ENCODE results near the gene MRPS14.
"Not testable (repeated sequence)": the region's sequence is repeated elsewhere in the genome, so short reads cannot be mapped to it uniquely, and the experiment has no call there.

MRPS14 gene

DNA sequence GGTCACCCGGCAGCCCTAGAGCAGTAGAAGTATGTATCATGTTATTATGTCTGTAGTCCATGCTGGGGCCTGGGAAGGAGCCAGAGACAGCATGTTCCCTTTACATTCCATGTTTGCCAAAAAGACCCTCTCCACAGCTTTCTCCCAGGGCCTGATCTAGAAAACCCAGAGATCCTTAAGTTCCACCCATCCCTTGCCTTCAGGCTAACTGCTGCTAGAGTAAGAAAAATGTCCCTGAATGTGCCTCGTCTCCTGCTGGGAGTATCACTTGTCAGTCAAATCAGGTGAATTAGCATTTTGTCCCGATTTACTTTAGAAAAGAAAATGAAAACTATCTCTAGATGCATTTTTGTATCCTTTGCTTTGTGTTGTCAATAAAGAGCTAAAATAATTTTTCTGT lies 13.3 kb upstream of the MRPS14 start:
- no peak for DNase-seq (ENCODE audit: low read depth, low spot score)
- Histone ChIP-seq H3K36me3 (ENCODE audit: insufficient read depth, low read length) (no peaks in the 10 kb centered on the region), H3K9ac (ENCODE audit: insufficient read length) (peak overlapping the region; percentile 2), H3K27ac (peak overlapping the region; percentile 38; the same call in 1 of the 2 replicates), H3K9me3 (ENCODE audit: low read depth, low read length) (no peaks in the 10 kb centered on the region), H3K4me3 (peak overlapping the region; percentile 23; the same call in 1 of the 2 replicates)
- no peak for TF ChIP-seq POLR2AphosphoS5 (IDR thresholded peaks at IDR 0.05; ENCODE audit: borderline replicate concordance, low read depth, low read length)
- no peak for TF ChIP-seq FOXP2 (optimal IDR thresholded peaks at IDR 0.05; ENCODE audit: control extremely low read depth, extremely low read length, insufficient read depth)
- TF ChIP-seq EZH2 (IDR thresholded peaks at IDR 0.05), result no peak

DNA sequence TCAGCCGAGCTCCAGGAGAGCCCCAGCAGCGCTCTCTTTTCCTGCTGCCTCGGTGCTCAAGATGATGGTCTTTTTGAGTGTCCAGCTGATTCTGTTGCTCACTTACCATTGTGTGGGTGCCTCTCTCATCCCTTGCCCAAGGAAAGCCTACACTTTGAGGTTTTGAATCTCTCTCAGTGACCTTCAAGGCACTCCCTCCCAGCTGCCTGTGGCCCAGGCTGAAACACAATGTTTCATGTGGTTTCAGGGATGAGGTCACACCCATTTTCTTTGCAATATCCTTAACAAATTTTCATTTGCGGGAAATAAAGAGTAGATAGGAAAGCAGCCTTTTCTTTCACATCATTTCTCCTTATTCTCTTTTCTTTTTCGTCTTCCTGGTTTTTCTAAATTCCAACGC lies 12.6 kb upstream of the MRPS14 start:
- no peak for DNase-seq (ENCODE audit: low read depth, low spot score)
- TF ChIP-seq POLR2AphosphoS5 (IDR thresholded peaks at IDR 0.05; ENCODE audit: borderline replicate concordance, low read depth, low read length) (no peak), EZH2 (IDR thresholded peaks at IDR 0.05) (no peak), FOXP2 (optimal IDR thresholded peaks at IDR 0.05; ENCODE audit: control extremely low read depth, extremely low read length, insufficient read depth) (no peak)
- Histone ChIP-seq H3K27ac (no peak overlapping the region), H3K4me3 (no peak overlapping the region), H3K9ac (ENCODE audit: insufficient read length) (no peak overlapping the region), H3K9me3 (ENCODE audit: low read depth, low read length) (no peaks in the 10 kb centered on the region), H3K36me3 (ENCODE audit: insufficient read depth, low read length) (no peaks in the 10 kb centered on the region)

DNA sequence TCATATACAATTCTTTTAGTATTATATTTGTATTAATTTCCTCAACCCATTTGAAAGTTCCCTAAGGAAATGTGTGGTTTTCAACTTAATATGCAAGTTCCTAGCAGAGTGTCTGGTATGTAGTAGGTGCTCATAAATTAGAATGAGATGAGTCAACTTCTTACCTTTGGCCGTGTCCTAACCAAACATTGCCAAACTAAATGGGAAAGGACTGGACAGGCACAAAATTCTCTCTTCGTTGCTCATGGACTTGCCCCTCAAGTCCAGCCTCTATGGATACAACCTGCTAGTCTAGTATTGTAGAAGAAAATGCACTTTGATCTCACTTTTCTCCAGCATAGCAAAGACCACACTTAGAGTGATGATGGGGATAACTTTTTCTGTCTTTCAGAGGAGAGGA lies 11.6 kb upstream of the MRPS14 start:
- Histone ChIP-seq H3K4me3 (no peak overlapping the region), H3K27ac (no peak overlapping the region), H3K36me3 (ENCODE audit: insufficient read depth, low read length) (no peaks in the 10 kb centered on the region), H3K9ac (ENCODE audit: insufficient read length) (no peak overlapping the region), H3K9me3 (ENCODE audit: low read depth, low read length) (no peaks in the 10 kb centered on the region)
- no peak for DNase-seq (ENCODE audit: low read depth, low spot score)
- TF ChIP-seq POLR2AphosphoS5 (IDR thresholded peaks at IDR 0.05; ENCODE audit: borderline replicate concordance, low read depth, low read length), result no peak
- TF ChIP-seq FOXP2 (optimal IDR thresholded peaks at IDR 0.05; ENCODE audit: control extremely low read depth, extremely low read length, insufficient read depth), result no peak
- TF ChIP-seq EZH2 (IDR thresholded peaks at IDR 0.05), result no peak

DNA sequence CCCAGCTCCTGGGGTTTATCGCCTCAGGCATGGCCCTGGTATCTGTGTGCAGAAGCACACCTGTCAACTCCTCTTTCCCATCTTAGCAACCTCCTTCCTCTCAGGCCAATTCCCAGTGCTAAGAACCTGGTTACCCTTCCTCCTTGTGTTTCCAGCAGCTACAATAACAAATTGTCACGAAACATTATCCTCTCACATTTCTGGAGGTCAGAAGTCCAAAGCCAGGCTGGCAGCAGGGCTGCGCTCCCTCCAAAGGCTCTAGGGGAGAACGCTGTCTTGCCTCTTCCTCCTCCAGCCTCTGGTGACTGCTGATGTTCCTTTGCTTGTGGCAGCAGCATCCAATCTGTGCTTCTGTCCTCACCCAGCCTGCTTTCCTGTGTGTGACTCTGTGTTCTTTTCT lies 10.7 kb upstream of the MRPS14 start:
- TF ChIP-seq POLR2AphosphoS5 (IDR thresholded peaks at IDR 0.05; ENCODE audit: borderline replicate concordance, low read depth, low read length) (no peak), EZH2 (IDR thresholded peaks at IDR 0.05) (no peak), FOXP2 (optimal IDR thresholded peaks at IDR 0.05; ENCODE audit: control extremely low read depth, extremely low read length, insufficient read depth) (no peak)
- Histone ChIP-seq H3K27ac (no peak overlapping the region), H3K36me3 (ENCODE audit: insufficient read depth, low read length) (no peaks in the 10 kb centered on the region), H3K9ac (ENCODE audit: insufficient read length) (no peak overlapping the region), H3K4me3 (no peak overlapping the region), H3K9me3 (ENCODE audit: low read depth, low read length) (no peaks in the 10 kb centered on the region)
- DNase-seq (ENCODE audit: low read depth, low spot score), result no peak

DNA sequence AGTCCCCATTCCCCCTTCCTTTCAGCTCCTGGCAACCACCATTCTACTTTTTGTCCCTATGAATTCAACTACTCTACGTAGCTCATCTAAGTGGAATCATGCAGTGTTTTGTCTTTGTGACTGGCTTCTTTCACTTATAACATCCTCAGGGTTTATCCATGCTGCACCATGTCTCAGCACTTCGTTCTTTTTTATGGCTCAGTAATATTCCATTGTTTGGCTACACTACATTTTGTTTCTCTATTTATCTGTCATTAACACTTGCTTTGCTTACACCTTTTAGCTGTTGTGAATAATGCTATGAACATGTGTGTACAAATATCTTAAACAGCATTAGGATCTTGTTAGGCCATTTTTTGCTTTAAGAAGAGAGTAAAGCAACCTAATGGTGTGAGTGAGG lies 1.5 kb upstream of the MRPS14 start:
- no peak overlapping the region for H3K9ac ChIP-seq (ENCODE audit: insufficient read length)
- H3K9me3 ChIP-seq (ENCODE audit: low read depth, low read length), result no peaks in the 10 kb centered on the region; the same call in 1 of the 2 replicates
- TF ChIP-seq POLR2AphosphoS5 (IDR thresholded peaks at IDR 0.05; ENCODE audit: borderline replicate concordance, low read depth, low read length) (no peak), FOXP2 (optimal IDR thresholded peaks at IDR 0.05; ENCODE audit: control extremely low read depth, extremely low read length, insufficient read depth) (no peak), EZH2 (IDR thresholded peaks at IDR 0.05) (no peak)

DNA sequence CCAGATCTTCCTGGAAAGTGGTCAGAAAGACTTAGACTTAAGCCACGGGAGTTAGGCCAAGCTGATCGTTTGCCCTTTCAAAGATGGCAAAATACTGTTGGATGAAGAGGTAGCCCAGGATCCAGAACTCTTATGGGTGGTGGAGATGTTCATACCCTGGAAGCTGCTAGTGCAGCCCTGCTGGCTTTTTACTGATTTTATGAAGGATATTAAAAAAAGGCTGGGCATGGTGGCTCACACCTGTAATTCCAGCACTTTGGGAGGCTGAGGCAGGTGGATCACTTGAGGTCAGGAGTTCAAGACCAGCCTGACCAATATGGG lies 657 bp upstream of the MRPS14 start:
- H3K27ac ChIP-seq, result peak overlapping the region; percentile 81; the same call in 1 of the 2 replicates
- not testable (repeated sequence) for DNase-seq (ENCODE audit: low read depth, low spot score); H3K36me3 ChIP-seq (ENCODE audit: insufficient read depth, low read length); H3K9me3 ChIP-seq (ENCODE audit: low read depth, low read length)
- H3K4me3 ChIP-seq, result peak overlapping the region; percentile 89
- H3K9ac ChIP-seq (ENCODE audit: insufficient read length), result peak overlapping the region; percentile 79

More for the DNA sequence above, 1.5 kb upstream of the MRPS14 start:
- Histone ChIP-seq H3K4me3 (no peak overlapping the region), H3K27ac (no peak overlapping the region), H3K36me3 (ENCODE audit: insufficient read depth, low read length) (peaks cover 9% of the 10 kb centered on the region; the same call in 1 of the 2 replicates)
- no peak for DNase-seq (ENCODE audit: low read depth, low spot score)

DNA sequence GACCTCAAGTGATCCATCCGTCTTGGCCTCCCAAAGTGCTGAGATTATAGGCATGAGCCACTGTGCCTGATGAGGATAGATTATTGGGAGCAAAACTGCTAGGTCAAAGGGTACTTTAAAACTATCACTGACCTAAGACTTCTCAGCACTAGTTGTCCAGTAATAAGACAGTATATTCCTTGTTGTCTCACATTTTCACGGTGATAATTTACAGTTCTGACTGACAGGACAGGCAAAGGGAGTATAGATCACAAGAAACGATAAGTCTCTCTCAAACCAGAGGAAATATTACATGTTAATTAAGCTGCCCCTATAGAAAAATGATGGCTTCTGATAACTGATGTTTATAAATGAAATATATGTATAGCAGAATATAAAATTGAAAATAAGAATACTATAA lies 3.7 kb downstream of the MRPS14 start:
- no peak overlapping the region for H3K27ac ChIP-seq
- no peak overlapping the region for H3K4me3 ChIP-seq
- H3K9me3 ChIP-seq (ENCODE audit: low read depth, low read length), result no peaks in the 10 kb centered on the region
- peaks cover 44% of the 10 kb centered on the region for H3K36me3 ChIP-seq (ENCODE audit: insufficient read depth, low read length)
- DNase-seq (ENCODE audit: low read depth, low spot score), result no peak
- no peak overlapping the region for H3K9ac ChIP-seq (ENCODE audit: insufficient read length)
- TF ChIP-seq EZH2 (IDR thresholded peaks at IDR 0.05) (no peak), FOXP2 (optimal IDR thresholded peaks at IDR 0.05; ENCODE audit: control extremely low read depth, extremely low read length, insufficient read depth) (no peak), POLR2AphosphoS5 (IDR thresholded peaks at IDR 0.05; ENCODE audit: borderline replicate concordance, low read depth, low read length) (no peak)

DNA sequence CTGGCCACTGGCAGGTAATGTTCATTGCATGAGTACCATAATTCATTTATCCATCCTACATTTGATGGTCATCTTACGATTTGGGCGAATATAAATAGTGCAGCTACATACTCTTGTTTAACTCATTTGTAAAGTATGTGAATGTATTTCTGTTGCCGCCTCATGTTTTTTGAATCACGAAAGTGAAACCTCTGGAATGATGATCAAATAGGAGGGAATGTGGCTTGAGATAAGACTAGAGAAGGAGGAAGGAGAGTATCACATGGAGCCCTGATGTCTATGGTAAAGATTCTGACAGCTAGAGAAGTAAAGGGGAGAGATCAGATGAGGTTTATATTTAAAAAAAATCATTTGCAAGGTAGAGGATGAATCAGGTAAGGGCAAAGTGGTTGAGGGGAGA lies 8.0 kb downstream of the MRPS14 start:
- no peaks in the 10 kb centered on the region for H3K9me3 ChIP-seq (ENCODE audit: low read depth, low read length)
- H3K27ac ChIP-seq, result no peak overlapping the region
- DNase-seq (ENCODE audit: low read depth, low spot score), result no peak
- H3K9ac ChIP-seq (ENCODE audit: insufficient read length), result no peak overlapping the region
- H3K36me3 ChIP-seq (ENCODE audit: insufficient read depth, low read length), result peaks cover 82% of the 10 kb centered on the region
- no peak overlapping the region for H3K4me3 ChIP-seq
- TF ChIP-seq EZH2 (IDR thresholded peaks at IDR 0.05), result no peak
- no peak for TF ChIP-seq POLR2AphosphoS5 (IDR thresholded peaks at IDR 0.05; ENCODE audit: borderline replicate concordance, low read depth, low read length)
- TF ChIP-seq FOXP2 (optimal IDR thresholded peaks at IDR 0.05; ENCODE audit: control extremely low read depth, extremely low read length, insufficient read depth), result no peak

DNA sequence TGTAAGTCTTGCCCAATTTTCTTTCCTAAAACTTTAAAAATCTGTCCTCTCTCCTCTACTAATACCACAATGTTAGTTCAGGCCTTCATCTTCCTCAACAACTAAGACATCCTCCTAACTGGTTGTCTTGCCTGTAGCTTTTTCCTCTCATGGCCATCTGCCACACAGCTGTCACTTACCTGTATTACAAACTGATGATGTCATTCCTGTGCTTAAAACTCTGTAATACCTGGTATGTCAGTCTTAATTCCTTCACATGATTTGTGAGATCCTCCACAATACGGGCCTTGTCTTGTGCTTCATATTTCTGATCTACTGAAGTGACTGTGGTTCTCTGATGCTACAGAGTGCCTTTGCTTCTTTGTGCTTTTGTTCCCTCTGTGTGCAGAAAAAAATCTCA lies 9.8 kb downstream of the MRPS14 start:
- Histone ChIP-seq H3K36me3 (ENCODE audit: insufficient read depth, low read length) (peaks cover 96% of the 10 kb centered on the region), H3K4me3 (no peak overlapping the region), H3K27ac (no peak overlapping the region), H3K9ac (ENCODE audit: insufficient read length) (no peak overlapping the region), H3K9me3 (ENCODE audit: low read depth, low read length) (no peaks in the 10 kb centered on the region)
- TF ChIP-seq FOXP2 (optimal IDR thresholded peaks at IDR 0.05; ENCODE audit: control extremely low read depth, extremely low read length, insufficient read depth) (no peak), EZH2 (IDR thresholded peaks at IDR 0.05) (no peak), POLR2AphosphoS5 (IDR thresholded peaks at IDR 0.05; ENCODE audit: borderline replicate concordance, low read depth, low read length) (no peak)
- no peak for DNase-seq (ENCODE audit: low read depth, low spot score)

Data from SK-N-MC (cell line).